Pancreas (tissue), 10 donors: Measurements from ENCODE around the gene CD44. TPM values are rescaled to one million over a fixed set of nuclear protein-coding genes. Genes with fewer than 3 reads are reported as not detected.

ENCODE experiments used
- ATAC-seq, 4 donors: fragments of 200-7000 bp; cut with Tn5 transposase; one replicate each; pipeline versions ENCODE4 v1.8.0 to v1.9.1; 2020; ENCODE audit warnings: mild to moderate bottlenecking in 4 of 4, moderate library complexity in 4 of 4
- DNase-seq, 6 donors: peaks; one replicate each; pipeline ENCODE4 v3.0.0-alpha.2; 2020
- FAIRE-seq: peaks from 2 replicates; lab custom pipeline; 2012; peaks lifted over from hg19 to GRCh38; lab: Jason Lieb, UNC
- H3K27ac ChIP-seq, 4 donors: fragments of 200-600 bp; sonication (generic); 1 replicate in 3 of 4; 2 replicates in 1 of 4; pipeline versions ENCODE4 v1.5.0 to v1.8.0; 2020
- H3K27me3 ChIP-seq, 4 donors: fragments of 200-600 bp; one replicate each; pipeline ENCODE4 v1.8.0; 2021
- H3K36me3 ChIP-seq, 3 donors: fragments of 200-600 bp; sonication (generic) in 1 of 3; one replicate each; pipeline versions ENCODE4 v1.5.0 to v1.8.0; 2020 to 2021
- H3K4me1 ChIP-seq, 3 donors: fragments of 200-600 bp; one replicate each; pipeline ENCODE4 v1.8.0; 2021
- H3K4me3 ChIP-seq, 4 donors: fragments of 200-600 bp; sonication (generic) in 2 of 4; one replicate each; pipeline versions ENCODE4 v1.5.0 to v1.8.0; 2020 to 2021
- H3K9me3 ChIP-seq, 4 donors: fragments of 200-600 bp; one replicate each; pipeline ENCODE4 v1.8.0; 2021
- WGBS, 2 donors: extraction: QIAGEN DNeasy Blood & Tissue Kit; methylation state at CpG; one replicate each; pipeline ENCODE4 v1.1.7; 2013; 5-methylcytosine and 5-hydroxymethylcytosine counted together
- intact Hi-C, 3 donors: fragments of 100-400 bp; cut with DNase I; formaldehyde crosslinking; loops; one replicate each; pipeline versions ENCODE4 v1.11.1 to v1.14.2; 2022
- polyA plus RNA-seq, 2 donors: library from polyadenylated mRNA; stranded (reverse); fragments of 200-250 nt; gene quantifications; one replicate each; pipeline ENCODE4 v1.2.3, GENCODE V29; 2013
- total RNA-seq, 6 donors: library from RNA; stranded (reverse); fragmentation: NEBNext Ultra II Directional in 4 of 6; extraction: Animal tissue kit (Norgen Biotek cat#: 25700) in 4 of 6; gene quantifications; one replicate each; pipeline versions ENCODE4 v1.2.1 to v1.2.4, GENCODE V29; 2021 to 2023
- TF ChIP-seq, protein P1 (sequence below), 4 donors: fragments of 200-600 bp; sonication (generic) in 3 of 4; IDR thresholded peaks; one replicate each; pipeline versions ENCODE4 v1.5.0 to v1.8.0; 2021; ENCODE audit warnings: antibody characterized with exemption in 4 of 4
- donor health status: healthy with polysubstance abuse.
- donor health status: DM: no; HTN: no; CAD: no; lungs with moderate emphysema.
- donor health status: DM: no; HTN: no; CAD: no.
- donor health status: control.
- donor health status: control.
- donor health status: Bipolar disorder and iron deficiency.
- donor health status: DM: yes; HTN: yes; CAD: no.
- donor health status: DM: no; HTN: no; CAD: no.
- donor health status: DM: no; HTN: no; CAD: no.
- donor health status: DM: yes; HTN: yes; CAD: no.

The CD44 gene
- total and polyA plus RNA-seq, 8 donors: 133 to 677 (median 375) TPM

DNA sequence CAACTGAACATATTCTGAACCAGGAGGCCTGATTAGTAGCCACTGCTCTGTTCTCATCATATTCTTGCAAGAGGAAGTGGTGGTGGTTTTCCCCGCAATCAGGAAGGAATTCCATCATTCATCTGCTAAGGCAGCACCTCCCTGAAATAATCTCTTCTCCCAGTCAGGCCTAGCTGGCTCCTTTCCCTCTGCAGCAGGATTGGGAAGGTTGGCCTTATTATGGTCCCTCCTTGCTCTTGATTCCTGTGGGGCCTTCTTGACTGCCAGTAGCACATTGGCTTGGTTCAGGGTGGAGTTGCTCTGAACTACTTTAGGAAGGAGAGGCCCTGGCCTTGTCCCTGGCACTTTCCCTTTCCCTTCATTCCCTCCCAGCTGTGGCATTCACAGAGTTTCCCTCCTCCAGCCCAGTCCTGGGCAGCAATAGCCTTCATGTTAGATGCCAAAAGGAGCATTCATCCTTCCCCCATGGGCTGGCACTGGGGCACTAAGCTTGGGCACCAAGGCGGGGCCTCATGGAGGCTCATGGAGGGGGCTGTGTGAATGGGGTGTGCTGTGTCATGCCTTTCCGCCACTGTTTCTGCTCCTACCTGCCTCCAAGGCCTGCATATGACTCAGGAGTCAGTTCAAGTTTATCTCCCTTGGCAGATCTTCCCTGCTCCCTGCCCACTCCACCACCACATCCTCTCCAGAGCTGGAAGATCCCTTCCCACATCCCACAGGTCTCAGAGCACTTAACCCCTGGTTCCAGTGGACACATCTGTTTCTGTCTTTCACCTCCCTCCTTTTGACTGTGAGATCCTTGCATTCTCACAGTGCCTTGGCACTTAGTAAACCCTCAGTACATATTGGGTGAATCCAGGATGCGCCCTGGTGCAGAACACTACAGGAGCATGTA, 27.6 kb upstream of the CD44 start:
- ATAC-seq (peak; percentile 33 to 78 (median 70)), DNase-seq (peak in 4 of 6 donors; percentile 10 to 26 (median 26)), FAIRE-seq (no peak)
- peaks cover under 1 to 4% (median 2%) of the 10 kb centered on the region in 3 donors for H3K4me1 ChIP-seq
- 83 to 84% methylated on average over 4 of the region's 4 CpGs for WGBS, 2 donors
- H3K27me3 ChIP-seq: no peaks in the 10 kb centered on the region
- TF ChIP-seq, protein P1, sequence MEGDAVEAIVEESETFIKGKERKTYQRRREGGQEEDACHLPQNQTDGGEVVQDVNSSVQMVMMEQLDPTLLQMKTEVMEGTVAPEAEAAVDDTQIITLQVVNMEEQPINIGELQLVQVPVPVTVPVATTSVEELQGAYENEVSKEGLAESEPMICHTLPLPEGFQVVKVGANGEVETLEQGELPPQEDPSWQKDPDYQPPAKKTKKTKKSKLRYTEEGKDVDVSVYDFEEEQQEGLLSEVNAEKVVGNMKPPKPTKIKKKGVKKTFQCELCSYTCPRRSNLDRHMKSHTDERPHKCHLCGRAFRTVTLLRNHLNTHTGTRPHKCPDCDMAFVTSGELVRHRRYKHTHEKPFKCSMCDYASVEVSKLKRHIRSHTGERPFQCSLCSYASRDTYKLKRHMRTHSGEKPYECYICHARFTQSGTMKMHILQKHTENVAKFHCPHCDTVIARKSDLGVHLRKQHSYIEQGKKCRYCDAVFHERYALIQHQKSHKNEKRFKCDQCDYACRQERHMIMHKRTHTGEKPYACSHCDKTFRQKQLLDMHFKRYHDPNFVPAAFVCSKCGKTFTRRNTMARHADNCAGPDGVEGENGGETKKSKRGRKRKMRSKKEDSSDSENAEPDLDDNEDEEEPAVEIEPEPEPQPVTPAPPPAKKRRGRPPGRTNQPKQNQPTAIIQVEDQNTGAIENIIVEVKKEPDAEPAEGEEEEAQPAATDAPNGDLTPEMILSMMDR (IDR thresholded peaks at IDR 0.05): no peak
- H3K27ac ChIP-seq: peak overlapping the region in 3 of 4 donors; percentile 0 to 58 (median 16)
- H3K4me3 ChIP-seq: no peak overlapping the region
- intact Hi-C loops: no loop called here
- no peaks in the 10 kb centered on the region for H3K9me3 ChIP-seq
- H3K36me3 ChIP-seq: no peaks in the 10 kb centered on the region

DNA sequence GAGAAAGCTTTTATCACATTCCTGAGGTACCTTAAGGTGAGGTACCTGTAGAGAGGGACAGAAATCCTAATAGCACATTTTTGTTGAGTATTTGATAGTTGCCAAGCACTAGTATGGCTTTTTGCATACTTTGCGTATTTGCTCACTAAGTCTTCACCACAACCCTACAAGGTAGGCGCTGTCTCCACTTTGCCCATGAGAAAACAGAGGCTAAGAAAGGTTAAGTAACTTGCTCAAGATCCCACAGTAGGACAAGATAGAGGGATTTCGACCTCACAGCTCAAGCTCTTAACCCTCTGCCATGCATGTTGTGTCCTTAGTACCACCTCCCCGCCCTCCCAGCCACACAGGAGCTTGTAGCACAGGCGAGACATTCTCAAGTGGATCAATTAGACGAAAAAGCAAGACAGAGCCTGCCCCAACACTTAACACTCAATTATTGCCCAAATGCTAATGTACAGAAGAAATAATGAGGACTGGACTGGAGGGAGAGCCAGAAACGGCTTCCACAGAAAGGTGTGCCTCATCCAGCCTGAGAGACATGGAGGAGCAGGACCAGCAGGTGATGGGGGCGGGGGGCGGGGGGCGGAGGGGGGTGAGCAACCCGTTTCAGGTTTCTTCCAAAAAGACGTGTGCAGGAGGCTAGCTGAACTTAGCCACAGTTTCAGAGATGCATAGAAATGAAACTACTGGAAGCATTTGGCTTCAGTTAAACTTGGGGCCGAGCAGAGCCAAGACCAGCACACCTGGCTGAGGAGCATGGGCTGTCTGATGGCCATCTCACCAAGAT, 26.7 kb upstream of the CD44 start:
- Histone ChIP-seq H3K27me3 (no peaks in the 10 kb centered on the region), H3K36me3 (no peaks in the 10 kb centered on the region), H3K27ac (no peak overlapping the region), H3K4me3 (no peak overlapping the region), H3K9me3 (no peaks in the 10 kb centered on the region), H3K4me1 (peaks cover 5 to 9% (median 7%) of the 10 kb centered on the region in 3 donors)
- DNase-seq (no peak), FAIRE-seq (no peak), ATAC-seq (no peak)
- TF ChIP-seq, protein P1 (IDR thresholded peaks at IDR 0.05): no peak
- WGBS, 2 donors: 88 to 89% methylated on average over 13 of the region's 13 CpGs
- intact Hi-C loops: no loop called here

DNA sequence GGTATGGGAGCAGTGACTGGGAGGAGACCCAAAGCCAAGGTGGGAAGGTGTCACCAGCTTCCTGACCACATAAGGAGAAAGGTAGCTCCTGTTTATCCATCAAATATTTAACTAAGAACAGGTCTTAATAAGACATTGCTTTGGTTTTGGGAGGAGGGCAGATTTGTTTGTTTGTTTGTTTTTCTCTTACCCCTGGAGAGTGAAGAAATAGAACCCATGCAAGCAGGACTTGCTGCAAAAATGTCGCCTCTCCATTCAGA, 26.2 kb upstream of the CD44 start:
- Histone ChIP-seq H3K9me3 (no peaks in the 10 kb centered on the region), H3K27ac (no peak overlapping the region), H3K27me3 (no peaks in the 10 kb centered on the region), H3K36me3 (no peaks in the 10 kb centered on the region), H3K4me1 (peaks cover 5 to 10% (median 7%) of the 10 kb centered on the region in 3 donors), H3K4me3 (no peak overlapping the region)
- no peak for DNase-seq
- WGBS, 2 donors: 95 to 98% methylated on average over 1 of the region's 1 CpG
- TF ChIP-seq, protein P1 (IDR thresholded peaks at IDR 0.05): no peak
- intact Hi-C loops: no loop called here
- no peak for FAIRE-seq
- no peak for ATAC-seq

DNA sequence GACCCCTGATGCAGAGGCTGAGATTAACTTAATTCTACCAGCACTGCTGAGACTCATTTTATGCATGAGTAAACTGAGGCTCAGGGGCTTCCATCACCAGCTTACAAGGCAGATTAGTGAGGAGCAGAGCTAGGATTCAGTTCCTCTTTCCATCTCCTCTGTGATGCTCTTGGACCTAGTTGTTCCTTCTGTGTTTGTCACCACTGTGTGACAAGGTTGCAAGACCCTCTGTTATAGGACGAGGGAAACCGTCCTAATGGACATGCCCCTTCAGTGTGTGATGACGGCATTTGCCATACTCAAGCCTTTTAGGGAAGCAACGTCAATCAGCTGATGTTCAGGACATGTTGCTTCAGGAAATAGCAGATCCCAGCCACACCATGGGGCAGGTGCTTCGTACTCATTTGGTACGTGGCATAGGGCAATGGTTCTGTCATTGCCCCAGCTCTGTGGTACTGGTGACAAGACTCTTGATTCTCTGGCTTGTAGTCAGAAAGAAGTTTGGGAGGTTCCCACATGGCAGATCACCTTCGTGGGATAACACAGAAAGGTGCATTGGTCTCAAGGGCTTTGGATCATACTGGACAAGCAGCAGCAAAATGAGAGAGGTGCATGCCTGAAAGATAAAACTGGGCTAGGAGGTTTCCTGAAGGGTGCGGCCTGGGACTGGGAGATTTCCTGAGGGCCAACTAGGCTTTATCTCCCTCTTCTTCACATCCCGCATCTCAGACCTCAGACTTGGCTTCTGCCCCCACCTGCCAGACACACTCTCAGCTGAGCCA, 23.9 kb upstream of the CD44 start:
- intact Hi-C loops: no loop called here
- 89 to 90% methylated on average over 9 of the region's 9 CpGs for WGBS, 2 donors
- Histone ChIP-seq H3K4me1 (peaks cover 5 to 10% (median 7%) of the 10 kb centered on the region in 3 donors), H3K4me3 (no peak overlapping the region), H3K27me3 (no peaks in the 10 kb centered on the region), H3K36me3 (no peaks in the 10 kb centered on the region), H3K9me3 (no peaks in the 10 kb centered on the region), H3K27ac (no peak overlapping the region)
- no peak for ATAC-seq
- no peak for DNase-seq
- TF ChIP-seq, protein P1 (IDR thresholded peaks at IDR 0.05): no peak
- no peak for FAIRE-seq
